ENCODE data around the gene ARHGAP5.

ARHGAP5 gene

GRCh38 chr14:32077081-32078022, at the start of gene ARHGAP5:
Gene ARHGAP5, plus strand, starts transcription at chr14:32077304. Its CDS starts 13,366 bp downstream, at chr14:32090670.
- peak; percentile 16 for FAIRE-seq
- DNase-seq (ENCODE audit: insufficient read length, low spot score): peak; percentile 31

GRCh38 chr14:32028599-32028998, 48.5 kb upstream of the ARHGAP5 start:
- DNase-seq (ENCODE audit: insufficient read length, low spot score) (no peak), FAIRE-seq (no peak)

DNA sequence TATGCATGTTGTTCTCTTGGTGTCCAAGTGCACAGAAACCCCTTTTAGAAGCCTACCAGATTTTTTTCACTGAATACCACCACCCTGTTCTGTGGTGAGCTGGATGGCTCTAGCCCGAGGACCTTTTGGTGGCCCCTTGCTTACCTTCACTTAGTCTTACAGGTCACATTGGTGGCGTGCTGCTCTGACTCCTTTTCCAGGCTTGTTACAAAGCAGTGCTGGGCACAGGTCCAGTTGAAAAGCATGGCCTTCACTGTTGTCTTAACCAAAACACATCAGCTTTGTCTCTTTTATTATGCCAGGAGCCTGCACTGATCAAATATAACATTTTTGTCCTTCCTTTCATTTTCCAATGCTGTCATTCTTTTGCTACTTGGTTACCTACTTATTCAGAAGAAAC, 43.6 kb upstream of the ARHGAP5 start:
- no peak for DNase-seq (ENCODE audit: insufficient read length, low spot score)
- FAIRE-seq: peak; percentile 33

DNA sequence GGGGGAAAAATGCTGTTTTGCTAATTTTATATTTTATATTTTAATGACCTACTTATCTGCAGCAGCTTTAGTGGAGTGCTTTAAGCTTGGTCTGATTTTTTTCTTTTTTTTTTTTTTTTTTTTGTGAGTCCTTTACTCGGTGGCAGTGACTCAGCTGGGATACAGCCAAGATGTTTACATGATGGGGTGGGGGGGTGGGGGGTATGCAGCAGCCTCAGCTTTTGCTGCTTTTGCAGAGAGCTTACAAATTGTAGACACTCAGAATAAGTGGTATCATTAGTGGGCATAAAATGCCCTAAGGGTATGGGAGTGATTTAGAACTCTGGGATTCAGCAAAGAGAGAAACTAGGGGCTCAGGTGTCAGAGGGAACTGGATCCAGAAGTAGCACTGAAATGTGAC, 38.2 kb upstream of the ARHGAP5 start:
- FAIRE-seq: no peak
- DNase-seq (ENCODE audit: insufficient read length, low spot score): no peak

GRCh38 chr14:32039401-32040030, 37.6 kb upstream of the ARHGAP5 start:
- FAIRE-seq (no peak), DNase-seq (ENCODE audit: insufficient read length, low spot score) (no peak)

GRCh38 chr14:32043624-32044023, 33.5 kb upstream of the ARHGAP5 start:
- DNase-seq (ENCODE audit: insufficient read length, low spot score) (no peak), FAIRE-seq (peak; percentile 52)

- DNase-seq (ENCODE audit: insufficient read length, low spot score) (no peak), FAIRE-seq (no peak)
Observed at GRCh38 chr14:32044454-32044853, 32.6 kb upstream of the ARHGAP5 start.

DNA sequence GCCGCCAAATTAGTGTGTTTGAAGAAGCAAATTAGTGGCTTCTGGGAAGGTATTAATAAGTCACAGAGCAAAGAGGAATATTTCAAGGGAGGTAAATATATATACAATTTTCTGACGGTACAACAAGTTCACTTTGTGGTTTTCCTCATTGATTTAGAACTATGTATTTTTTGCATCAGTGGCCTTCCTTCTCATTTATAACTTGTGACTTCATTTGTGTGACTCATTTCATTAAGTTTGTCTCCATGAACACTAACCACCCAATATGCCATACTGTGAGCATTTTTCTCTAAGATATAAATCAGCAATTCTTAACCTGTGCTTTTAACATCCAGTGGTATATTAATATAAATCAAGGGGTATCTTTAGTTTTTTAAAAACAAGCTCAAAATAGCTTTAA, 29.3 kb upstream of the ARHGAP5 start:
- no peak for FAIRE-seq
- DNase-seq (ENCODE audit: insufficient read length, low spot score): no peak

GRCh38 chr14:32049361-32050088, 27.6 kb upstream of the ARHGAP5 start:
- peak; percentile 69 for FAIRE-seq
- no peak for DNase-seq (ENCODE audit: insufficient read length, low spot score)

GRCh38 chr14:32050878-32051277, 26.2 kb upstream of the ARHGAP5 start:
- no peak for DNase-seq (ENCODE audit: insufficient read length, low spot score)
- FAIRE-seq: peak; percentile 94

DNA sequence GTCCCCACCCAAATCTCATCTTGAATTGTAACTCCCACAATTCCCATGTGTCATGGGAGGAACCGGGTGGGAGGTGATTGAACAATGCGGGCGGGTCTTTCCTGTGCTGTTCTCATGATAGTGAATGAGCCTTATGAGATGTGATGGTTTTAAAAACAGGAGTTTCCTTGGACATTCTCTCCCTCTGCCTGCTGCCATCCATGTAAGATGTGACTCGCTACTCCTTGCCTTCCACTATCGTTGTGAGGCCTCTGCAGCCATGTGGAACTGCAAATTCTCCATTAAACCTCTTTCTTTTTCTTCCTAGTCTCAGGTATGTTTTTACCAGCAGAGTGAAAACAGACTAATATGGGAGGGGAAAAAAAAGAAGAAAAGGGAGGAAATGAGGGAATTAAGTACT, 22.6 kb upstream of the ARHGAP5 start:
- DNase-seq (ENCODE audit: insufficient read length, low spot score) (no peak), FAIRE-seq (no peak)

- DNase-seq (ENCODE audit: insufficient read length, low spot score): no peak
- peak; percentile 84 for FAIRE-seq
Observed at GRCh38 chr14:32055175-32055574, 21.9 kb upstream of the ARHGAP5 start.

- FAIRE-seq: no peak
- DNase-seq (ENCODE audit: insufficient read length, low spot score): no peak
Observed at GRCh38 chr14:32059702-32060101, 17.4 kb upstream of the ARHGAP5 start.

DNA sequence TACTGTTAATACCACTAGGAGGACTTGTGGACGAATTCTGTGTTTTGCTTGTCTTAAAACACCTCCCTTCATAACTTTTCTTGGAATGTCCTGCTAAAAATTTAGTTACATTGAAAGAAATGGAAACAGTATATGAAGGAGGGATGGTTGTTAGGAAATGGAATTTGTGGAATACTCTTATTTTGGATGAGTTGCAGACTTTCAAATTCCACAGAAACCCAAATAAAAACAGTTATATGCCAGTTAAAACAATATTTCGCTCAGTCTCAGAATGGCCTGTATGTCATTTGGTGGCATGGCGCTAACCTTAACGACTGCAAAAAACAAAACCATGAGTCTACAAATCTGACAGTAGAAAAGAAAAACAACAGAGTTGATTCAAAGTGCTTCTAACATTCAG, 12.2 kb upstream of the ARHGAP5 start:
- FAIRE-seq (peak; percentile 38), DNase-seq (ENCODE audit: insufficient read length, low spot score) (no peak)

- FAIRE-seq (peak; percentile 13), DNase-seq (ENCODE audit: insufficient read length, low spot score) (no peak)
Observed at GRCh38 chr14:32068708-32069107, 8.4 kb upstream of the ARHGAP5 start.

DNA sequence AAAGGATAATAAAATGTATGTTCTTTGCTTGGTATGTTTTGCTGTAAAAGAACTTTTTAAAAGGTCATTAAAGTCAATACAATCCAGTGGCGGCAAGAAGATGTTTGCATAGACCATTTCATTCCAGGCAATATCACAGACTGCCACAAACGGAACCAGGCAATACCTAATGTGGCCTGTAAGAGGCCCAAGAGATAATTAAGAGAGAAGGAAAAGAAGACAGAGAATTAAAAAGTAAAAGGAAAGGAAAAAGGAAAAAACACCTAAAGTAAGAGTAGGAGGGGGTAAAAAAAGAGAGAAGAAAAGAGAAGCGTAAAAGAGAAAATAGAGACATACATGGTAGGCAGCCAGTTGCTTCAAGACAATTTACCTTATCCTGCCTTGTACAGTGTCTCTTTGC, 6.8 kb upstream of the ARHGAP5 start:
- DNase-seq (ENCODE audit: insufficient read length, low spot score) (no peak), FAIRE-seq (no peak)

GRCh38 chr14:32072676-32073075, 4.4 kb upstream of the ARHGAP5 start:
- no peak for FAIRE-seq
- DNase-seq (ENCODE audit: insufficient read length, low spot score): no peak

DNA sequence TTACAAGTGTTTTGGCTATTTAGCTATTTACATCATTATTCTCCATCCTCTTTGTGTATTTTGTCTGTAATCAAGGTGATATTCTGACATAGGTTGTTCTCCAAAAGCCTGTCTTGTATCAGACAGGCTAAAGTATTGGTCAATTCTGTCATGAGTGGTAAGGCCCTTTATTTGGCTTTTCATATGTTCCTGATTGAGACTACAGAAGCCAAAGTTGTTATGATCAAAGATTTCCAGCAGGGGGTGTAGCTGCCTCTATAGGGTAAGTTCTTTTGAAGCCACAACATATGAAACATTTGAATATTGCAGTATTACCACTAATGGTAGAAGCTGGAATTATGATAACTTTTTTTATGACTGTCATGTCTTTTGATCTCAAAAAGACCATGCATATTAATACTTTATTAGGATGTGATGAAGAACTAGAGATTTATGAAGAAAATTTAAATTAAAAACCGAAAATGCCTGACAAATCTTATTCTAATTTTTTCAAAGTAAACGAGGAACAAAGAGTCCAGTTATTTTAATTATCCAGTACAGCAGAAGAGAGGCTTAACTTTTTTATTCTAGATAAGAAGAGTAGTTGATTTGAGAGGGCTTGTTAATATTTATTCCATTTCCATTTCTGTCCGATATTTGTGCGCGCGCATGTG, 3.4 kb upstream of the ARHGAP5 start:
- FAIRE-seq: peak; percentile 79
- DNase-seq (ENCODE audit: insufficient read length, low spot score): peak; percentile 73

GRCh38 chr14:32074887-32075572, 2.1 kb upstream of the ARHGAP5 start:
- DNase-seq (ENCODE audit: insufficient read length, low spot score) (no peak), FAIRE-seq (peak; percentile 16)

- no peak for FAIRE-seq
- DNase-seq (ENCODE audit: insufficient read length, low spot score): peak; percentile 58
Observed at GRCh38 chr14:32075672-32076277, 1.3 kb upstream of the ARHGAP5 start.

Data from HTR-8/SVneo (cell line).